HEK293 (cell line): ENCODE data around the gene COL1A1.
A peak's percentile ranks its signal among the peaks of the same experiment; 100 is the strongest.

ENCODE experiments used
- HOXC10 ChIP-seq: sonication (generic); formaldehyde crosslinking; IDR thresholded peaks from 2 replicates; pipeline ENCODE4 v1.8.1; 2023; ENCODE audit warnings: mild to moderate bottlenecking, missing genetic modification reagents
- KLF10 ChIP-seq: fragments of 450-650 bp; IDR thresholded peaks from 2 replicates; pipeline ENCODE4 v1.5.1; 2018; ENCODE audit warnings: missing biosample characterization, mild to moderate bottlenecking, missing genetic modification characterization
- KLF8 ChIP-seq: fragments of 450-650 bp; formaldehyde crosslinking; IDR thresholded peaks from 2 replicates; pipeline ENCODE4 v1.5.1; 2016; ENCODE audit warnings: missing biosample characterization, missing genetic modification characterization
- REPIN1 ChIP-seq: fragments of 450-650 bp; formaldehyde crosslinking; IDR thresholded peaks from 2 replicates; pipeline ENCODE4 v1.5.1; 2017; ENCODE audit warnings: missing biosample characterization, missing genetic modification characterization, low read depth
- SALL2 ChIP-seq: fragments of 450-650 bp; formaldehyde crosslinking; IDR thresholded peaks from 2 replicates; pipeline ENCODE4 v1.5.0; 2017; ENCODE audit warnings: missing biosample characterization, mild to moderate bottlenecking, missing genetic modification characterization, borderline replicate concordance
- SCRT1 ChIP-seq: fragments of 450-650 bp; formaldehyde crosslinking; IDR thresholded peaks from 2 replicates; pipeline ENCODE4 v1.5.1; 2016; ENCODE audit warnings: missing biosample characterization, missing genetic modification characterization, borderline replicate concordance
- SP7 ChIP-seq: fragments of 450-650 bp; formaldehyde crosslinking; IDR thresholded peaks from 2 replicates; pipeline ENCODE4 v1.5.1; 2016; ENCODE audit warnings: missing biosample characterization, missing genetic modification characterization
- WT1 ChIP-seq: fragments of 450-650 bp; formaldehyde crosslinking; IDR thresholded peaks from 2 replicates; pipeline ENCODE4 v1.5.1; 2016; ENCODE audit warnings: missing biosample characterization, missing genetic modification characterization
- ZNF133 ChIP-seq: fragments of 450-650 bp; formaldehyde crosslinking; IDR thresholded peaks from 2 replicates; pipeline ENCODE4 v1.5.1; 2016; ENCODE audit warnings: missing biosample characterization, missing genetic modification characterization
- ZNF248 ChIP-seq: fragments of 450-650 bp; formaldehyde crosslinking; IDR thresholded peaks from 2 replicates; pipeline ENCODE4 v1.5.1; 2017; ENCODE audit warnings: missing biosample characterization, missing genetic modification characterization
- ZNF391 ChIP-seq: fragments of 450-650 bp; formaldehyde crosslinking; IDR thresholded peaks from 2 replicates; pipeline ENCODE4 v1.5.1; 2016; ENCODE audit warnings: low read depth, missing biosample characterization, missing genetic modification characterization, borderline replicate concordance
- ZNF404 ChIP-seq: fragments of 450-650 bp; formaldehyde crosslinking; IDR thresholded peaks from 2 replicates; pipeline ENCODE4 v1.5.1; 2017; ENCODE audit warnings: missing biosample characterization, missing genetic modification characterization
- ZNF416 ChIP-seq: fragments of 450-650 bp; formaldehyde crosslinking; IDR thresholded peaks from 2 replicates; pipeline ENCODE4 v1.5.1; 2016; ENCODE audit warnings: missing biosample characterization, missing genetic modification characterization
- ZNF473 ChIP-seq: fragments of 450-650 bp; formaldehyde crosslinking; IDR thresholded peaks from 2 replicates; pipeline ENCODE4 v1.5.1; 2017; ENCODE audit warnings: missing biosample characterization, missing genetic modification characterization
- ZNF510 ChIP-seq: fragments of 450-650 bp; formaldehyde crosslinking; IDR thresholded peaks from 2 replicates; pipeline ENCODE4 v1.5.1; 2018; ENCODE audit warnings: mild to moderate bottlenecking, missing genetic modification characterization, missing biosample characterization; ENCODE audit not compliant: insufficient replicate concordance
- ZNF514 ChIP-seq: fragments of 450-650 bp; formaldehyde crosslinking; IDR thresholded peaks from 2 replicates; pipeline ENCODE4 v1.5.1; 2016; ENCODE audit warnings: missing biosample characterization, missing genetic modification characterization
- ZNF707 ChIP-seq: fragments of 450-650 bp; formaldehyde crosslinking; IDR thresholded peaks from 2 replicates; pipeline ENCODE4 v1.5.1; 2016; ENCODE audit warnings: missing biosample characterization, missing genetic modification characterization
- ZNF785 ChIP-seq: fragments of 450-650 bp; formaldehyde crosslinking; IDR thresholded peaks from 2 replicates; pipeline ENCODE4 v1.5.1; 2016; ENCODE audit warnings: missing biosample characterization, missing genetic modification characterization
- TF ChIP-seq, protein P1 (sequence below): fragments of 450-650 bp; formaldehyde crosslinking; IDR thresholded peaks from 2 replicates; pipeline ENCODE4 v1.5.1; 2016; ENCODE audit warnings: missing biosample characterization, missing genetic modification characterization
- TF ChIP-seq, protein P2 (sequence below): fragments of 450-650 bp; formaldehyde crosslinking; IDR thresholded peaks from 2 replicates; pipeline ENCODE4 v1.5.1; 2016; ENCODE audit warnings: missing biosample characterization, missing genetic modification characterization, borderline replicate concordance
- TF ChIP-seq, protein P3 (sequence below): fragments of 450-650 bp; formaldehyde crosslinking; IDR thresholded peaks from 2 replicates; pipeline ENCODE4 v1.5.1; 2016; ENCODE audit warnings: missing biosample characterization, missing genetic modification characterization
- TF ChIP-seq, protein P4 (sequence below): fragments of 450-650 bp; formaldehyde crosslinking; IDR thresholded peaks from 2 replicates; pipeline ENCODE4 v1.5.1; 2016; ENCODE audit warnings: missing biosample characterization, missing genetic modification characterization, borderline replicate concordance
- TF ChIP-seq, protein P5 (sequence below): fragments of 450-650 bp; formaldehyde crosslinking; IDR thresholded peaks from 2 replicates; pipeline ENCODE4 v1.5.1; 2017; ENCODE audit warnings: missing biosample characterization, missing genetic modification characterization
- TF ChIP-seq, protein P6 (sequence below): fragments of 450-650 bp; formaldehyde crosslinking; optimal IDR thresholded peaks from 2 replicates; pipeline ENCODE3; 2016; ENCODE audit warnings: missing biosample characterization, mild to moderate bottlenecking, missing genetic modification characterization

COL1A1 gene

DNA sequence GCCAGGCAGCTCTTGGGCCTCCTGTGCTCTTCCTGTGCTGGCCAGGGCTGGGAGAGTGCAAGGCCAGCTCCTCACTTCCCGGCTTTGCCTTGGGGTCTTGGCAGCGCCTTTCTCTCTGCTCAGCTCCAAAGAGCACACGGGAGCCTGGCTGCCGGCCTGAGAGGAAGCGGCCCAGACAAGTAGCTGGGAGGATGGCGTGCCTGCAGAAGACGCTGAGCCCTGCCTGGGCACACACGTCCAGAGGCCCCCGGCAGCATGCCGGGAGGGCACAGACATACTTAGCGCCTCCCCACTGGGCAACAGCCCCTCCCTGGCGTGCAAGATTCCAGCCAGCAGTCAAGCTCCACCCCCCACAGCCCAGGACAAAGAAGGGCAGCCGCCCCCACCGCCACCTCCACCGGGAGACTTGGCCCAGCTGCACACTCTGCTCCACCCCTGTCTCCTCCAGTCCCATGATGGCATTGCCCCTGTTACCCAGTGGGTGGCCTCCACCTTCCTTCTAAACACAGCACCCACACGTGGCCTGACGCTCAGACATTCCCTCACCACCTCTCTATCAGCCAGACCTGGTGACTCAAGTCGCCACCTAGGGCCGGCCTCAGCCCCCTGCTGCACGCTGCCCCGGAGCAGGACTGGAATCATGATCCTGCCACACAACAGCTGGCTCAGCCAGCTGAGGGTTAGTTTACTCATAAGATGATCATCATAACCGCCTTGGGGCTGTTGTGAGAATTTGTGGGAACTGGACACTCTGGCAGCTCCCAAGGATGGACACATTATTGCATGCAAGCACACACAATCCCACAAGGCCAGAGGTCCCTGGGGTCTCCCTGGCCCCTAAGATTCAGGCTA lies 23.2 kb downstream of the COL1A1 start (continued):
- TF ChIP-seq, protein P1, sequence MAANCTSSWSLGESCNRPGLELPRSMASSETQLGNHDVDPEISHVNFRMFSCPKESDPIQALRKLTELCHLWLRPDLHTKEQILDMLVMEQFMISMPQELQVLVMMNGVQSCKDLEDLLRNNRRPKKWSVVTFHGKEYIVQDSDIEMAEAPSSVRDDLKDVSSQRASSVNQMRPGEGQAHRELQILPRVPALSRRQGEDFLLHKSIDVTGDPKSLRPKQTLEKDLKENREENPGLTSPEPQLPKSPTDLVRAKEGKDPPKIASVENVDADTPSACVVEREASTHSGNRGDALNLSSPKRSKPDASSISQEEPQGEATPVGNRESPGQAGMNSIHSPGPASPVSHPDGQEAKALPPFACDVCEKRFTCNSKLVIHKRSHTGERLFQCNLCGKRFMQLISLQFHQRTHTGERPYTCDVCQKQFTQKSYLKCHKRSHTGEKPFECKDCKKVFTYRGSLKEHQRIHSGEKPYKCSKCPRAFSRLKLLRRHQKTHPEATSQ (tag by site-specific recombination) = no peak
- TF ChIP-seq ZNF404 (no peak), ZNF514 (tag by site-specific recombination) (no peak), ZNF785 (no peak), KLF8 (tag by site-specific recombination) (peak; percentile 51; the same call in 1 of the 2 replicates), SALL2 (tag by site-specific recombination) (no peak), ZNF391 (tag by site-specific recombination) (peak; percentile 22; the same call in 1 of the 2 replicates), ZNF707 (tag by site-specific recombination) (no peak), REPIN1 (tag by site-specific recombination) (no peak), SP7 (tag by site-specific recombination) (peak; percentile 84), ZNF416 (tag by site-specific recombination) (no peak), ZNF510 (tag by site-specific recombination) (no peak), ZNF473 (tag by site-specific recombination) (no peak), ZNF248 (tag by site-specific recombination) (no peak), WT1 (tag by site-specific recombination) (peak; percentile 63; the same call in 1 of the 2 replicates), ZNF133 (tag by site-specific recombination) (no peak; the same call in 1 of the 2 replicates), HOXC10 (CRISPR knock-in tag) (no peak), SCRT1 (tag by site-specific recombination) (no peak), KLF10 (tag by site-specific recombination) (no peak)
- TF ChIP-seq, protein P2, sequence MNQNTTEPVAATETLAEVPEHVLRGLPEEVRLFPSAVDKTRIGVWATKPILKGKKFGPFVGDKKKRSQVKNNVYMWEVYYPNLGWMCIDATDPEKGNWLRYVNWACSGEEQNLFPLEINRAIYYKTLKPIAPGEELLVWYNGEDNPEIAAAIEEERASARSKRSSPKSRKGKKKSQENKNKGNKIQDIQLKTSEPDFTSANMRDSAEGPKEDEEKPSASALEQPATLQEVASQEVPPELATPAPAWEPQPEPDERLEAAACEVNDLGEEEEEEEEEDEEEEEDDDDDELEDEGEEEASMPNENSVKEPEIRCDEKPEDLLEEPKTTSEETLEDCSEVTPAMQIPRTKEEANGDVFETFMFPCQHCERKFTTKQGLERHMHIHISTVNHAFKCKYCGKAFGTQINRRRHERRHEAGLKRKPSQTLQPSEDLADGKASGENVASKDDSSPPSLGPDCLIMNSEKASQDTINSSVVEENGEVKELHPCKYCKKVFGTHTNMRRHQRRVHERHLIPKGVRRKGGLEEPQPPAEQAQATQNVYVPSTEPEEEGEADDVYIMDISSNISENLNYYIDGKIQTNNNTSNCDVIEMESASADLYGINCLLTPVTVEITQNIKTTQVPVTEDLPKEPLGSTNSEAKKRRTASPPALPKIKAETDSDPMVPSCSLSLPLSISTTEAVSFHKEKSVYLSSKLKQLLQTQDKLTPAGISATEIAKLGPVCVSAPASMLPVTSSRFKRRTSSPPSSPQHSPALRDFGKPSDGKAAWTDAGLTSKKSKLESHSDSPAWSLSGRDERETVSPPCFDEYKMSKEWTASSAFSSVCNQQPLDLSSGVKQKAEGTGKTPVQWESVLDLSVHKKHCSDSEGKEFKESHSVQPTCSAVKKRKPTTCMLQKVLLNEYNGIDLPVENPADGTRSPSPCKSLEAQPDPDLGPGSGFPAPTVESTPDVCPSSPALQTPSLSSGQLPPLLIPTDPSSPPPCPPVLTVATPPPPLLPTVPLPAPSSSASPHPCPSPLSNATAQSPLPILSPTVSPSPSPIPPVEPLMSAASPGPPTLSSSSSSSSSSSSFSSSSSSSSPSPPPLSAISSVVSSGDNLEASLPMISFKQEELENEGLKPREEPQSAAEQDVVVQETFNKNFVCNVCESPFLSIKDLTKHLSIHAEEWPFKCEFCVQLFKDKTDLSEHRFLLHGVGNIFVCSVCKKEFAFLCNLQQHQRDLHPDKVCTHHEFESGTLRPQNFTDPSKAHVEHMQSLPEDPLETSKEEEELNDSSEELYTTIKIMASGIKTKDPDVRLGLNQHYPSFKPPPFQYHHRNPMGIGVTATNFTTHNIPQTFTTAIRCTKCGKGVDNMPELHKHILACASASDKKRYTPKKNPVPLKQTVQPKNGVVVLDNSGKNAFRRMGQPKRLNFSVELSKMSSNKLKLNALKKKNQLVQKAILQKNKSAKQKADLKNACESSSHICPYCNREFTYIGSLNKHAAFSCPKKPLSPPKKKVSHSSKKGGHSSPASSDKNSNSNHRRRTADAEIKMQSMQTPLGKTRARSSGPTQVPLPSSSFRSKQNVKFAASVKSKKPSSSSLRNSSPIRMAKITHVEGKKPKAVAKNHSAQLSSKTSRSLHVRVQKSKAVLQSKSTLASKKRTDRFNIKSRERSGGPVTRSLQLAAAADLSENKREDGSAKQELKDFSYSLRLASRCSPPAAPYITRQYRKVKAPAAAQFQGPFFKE (tag by site-specific recombination) = no peak
- TF ChIP-seq, protein P3, sequence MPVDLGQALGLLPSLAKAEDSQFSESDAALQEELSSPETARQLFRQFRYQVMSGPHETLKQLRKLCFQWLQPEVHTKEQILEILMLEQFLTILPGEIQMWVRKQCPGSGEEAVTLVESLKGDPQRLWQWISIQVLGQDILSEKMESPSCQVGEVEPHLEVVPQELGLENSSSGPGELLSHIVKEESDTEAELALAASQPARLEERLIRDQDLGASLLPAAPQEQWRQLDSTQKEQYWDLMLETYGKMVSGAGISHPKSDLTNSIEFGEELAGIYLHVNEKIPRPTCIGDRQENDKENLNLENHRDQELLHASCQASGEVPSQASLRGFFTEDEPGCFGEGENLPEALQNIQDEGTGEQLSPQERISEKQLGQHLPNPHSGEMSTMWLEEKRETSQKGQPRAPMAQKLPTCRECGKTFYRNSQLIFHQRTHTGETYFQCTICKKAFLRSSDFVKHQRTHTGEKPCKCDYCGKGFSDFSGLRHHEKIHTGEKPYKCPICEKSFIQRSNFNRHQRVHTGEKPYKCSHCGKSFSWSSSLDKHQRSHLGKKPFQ (tag by site-specific recombination) = no peak
- TF ChIP-seq, protein P4, sequence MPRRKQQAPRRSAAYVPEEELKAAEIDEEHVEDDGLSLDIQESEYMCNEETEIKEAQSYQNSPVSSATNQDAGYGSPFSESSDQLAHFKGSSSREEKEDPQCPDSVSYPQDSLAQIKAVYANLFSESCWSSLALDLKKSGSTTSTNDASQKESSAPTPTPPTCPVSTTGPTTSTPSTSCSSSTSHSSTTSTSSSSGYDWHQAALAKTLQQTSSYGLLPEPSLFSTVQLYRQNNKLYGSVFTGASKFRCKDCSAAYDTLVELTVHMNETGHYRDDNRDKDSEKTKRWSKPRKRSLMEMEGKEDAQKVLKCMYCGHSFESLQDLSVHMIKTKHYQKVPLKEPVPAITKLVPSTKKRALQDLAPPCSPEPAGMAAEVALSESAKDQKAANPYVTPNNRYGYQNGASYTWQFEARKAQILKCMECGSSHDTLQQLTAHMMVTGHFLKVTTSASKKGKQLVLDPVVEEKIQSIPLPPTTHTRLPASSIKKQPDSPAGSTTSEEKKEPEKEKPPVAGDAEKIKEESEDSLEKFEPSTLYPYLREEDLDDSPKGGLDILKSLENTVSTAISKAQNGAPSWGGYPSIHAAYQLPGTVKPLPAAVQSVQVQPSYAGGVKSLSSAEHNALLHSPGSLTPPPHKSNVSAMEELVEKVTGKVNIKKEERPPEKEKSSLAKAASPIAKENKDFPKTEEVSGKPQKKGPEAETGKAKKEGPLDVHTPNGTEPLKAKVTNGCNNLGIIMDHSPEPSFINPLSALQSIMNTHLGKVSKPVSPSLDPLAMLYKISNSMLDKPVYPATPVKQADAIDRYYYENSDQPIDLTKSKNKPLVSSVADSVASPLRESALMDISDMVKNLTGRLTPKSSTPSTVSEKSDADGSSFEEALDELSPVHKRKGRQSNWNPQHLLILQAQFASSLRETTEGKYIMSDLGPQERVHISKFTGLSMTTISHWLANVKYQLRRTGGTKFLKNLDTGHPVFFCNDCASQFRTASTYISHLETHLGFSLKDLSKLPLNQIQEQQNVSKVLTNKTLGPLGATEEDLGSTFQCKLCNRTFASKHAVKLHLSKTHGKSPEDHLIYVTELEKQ (tag by site-specific recombination) = no peak
- TF ChIP-seq, protein P5, sequence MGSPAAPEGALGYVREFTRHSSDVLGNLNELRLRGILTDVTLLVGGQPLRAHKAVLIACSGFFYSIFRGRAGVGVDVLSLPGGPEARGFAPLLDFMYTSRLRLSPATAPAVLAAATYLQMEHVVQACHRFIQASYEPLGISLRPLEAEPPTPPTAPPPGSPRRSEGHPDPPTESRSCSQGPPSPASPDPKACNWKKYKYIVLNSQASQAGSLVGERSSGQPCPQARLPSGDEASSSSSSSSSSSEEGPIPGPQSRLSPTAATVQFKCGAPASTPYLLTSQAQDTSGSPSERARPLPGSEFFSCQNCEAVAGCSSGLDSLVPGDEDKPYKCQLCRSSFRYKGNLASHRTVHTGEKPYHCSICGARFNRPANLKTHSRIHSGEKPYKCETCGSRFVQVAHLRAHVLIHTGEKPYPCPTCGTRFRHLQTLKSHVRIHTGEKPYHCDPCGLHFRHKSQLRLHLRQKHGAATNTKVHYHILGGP (tag by site-specific recombination) = no peak
- TF ChIP-seq, protein P6, sequence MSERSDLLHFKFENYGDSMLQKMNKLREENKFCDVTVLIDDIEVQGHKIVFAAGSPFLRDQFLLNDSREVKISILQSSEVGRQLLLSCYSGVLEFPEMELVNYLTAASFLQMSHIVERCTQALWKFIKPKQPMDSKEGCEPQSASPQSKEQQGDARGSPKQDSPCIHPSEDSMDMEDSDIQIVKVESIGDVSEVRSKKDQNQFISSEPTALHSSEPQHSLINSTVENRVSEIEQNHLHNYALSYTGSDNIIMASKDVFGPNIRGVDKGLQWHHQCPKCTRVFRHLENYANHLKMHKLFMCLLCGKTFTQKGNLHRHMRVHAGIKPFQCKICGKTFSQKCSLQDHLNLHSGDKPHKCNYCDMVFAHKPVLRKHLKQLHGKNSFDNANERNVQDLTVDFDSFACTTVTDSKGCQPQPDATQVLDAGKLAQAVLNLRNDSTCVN (tag by site-specific recombination) = no peak
